RPMI8226 (cell line): Measurements from ENCODE around the gene PHF11.
"Not testable (repeated sequence)": the region's sequence is repeated elsewhere in the genome, so short reads cannot be mapped to it uniquely, and the experiment has no call there.

Source experiments
- DNase-seq: peaks from one replicate; pipeline ENCODE4 v3.0.0-alpha.2; 2015

The PHF11 gene

DNA sequence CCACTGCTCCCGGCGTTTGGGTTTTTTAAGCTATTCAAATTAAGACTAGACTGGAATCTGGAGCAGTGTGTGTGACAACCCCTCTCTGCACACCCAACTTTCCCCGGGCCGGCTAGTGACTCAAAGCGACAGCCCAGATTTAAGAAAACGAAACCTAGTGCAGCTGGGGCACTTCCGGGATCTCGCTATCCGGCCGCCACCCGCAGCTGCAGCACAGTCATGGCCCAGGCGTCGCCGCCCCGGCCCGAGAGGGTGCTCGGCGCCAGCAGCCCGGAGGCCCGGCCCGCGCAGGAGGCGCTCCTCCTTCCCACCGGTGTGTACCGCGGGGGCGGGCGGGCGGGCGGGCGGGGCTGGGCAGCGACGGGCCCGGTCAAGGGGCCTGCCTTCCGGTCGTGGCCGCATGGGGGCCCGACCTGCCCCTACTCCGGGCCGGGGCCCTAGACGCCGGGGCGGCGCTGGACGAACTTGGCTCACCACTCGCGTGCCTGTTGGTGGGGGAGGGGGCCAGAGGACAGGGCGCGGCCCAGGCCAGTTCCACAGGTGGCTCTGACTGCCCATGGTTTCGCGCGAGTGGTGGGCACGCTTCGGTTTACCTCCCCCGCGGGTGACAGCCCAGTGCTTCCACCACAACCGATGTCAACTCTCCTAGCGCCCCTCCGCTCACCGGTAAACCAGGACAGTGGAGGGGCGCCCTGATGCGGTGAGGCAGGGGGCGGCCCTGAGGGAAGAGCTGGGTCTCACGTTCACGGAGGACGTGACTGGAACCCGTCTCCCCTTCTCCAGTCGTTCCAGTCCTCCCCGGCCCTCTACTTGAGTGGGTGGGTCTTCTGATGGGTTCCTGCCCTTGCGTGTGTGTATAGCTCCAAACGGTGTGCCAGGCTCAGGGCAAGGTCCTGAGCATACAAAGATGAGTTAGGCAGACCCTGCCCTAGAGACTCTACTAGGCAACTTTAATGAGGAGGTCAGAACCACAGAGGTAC is at the start of gene PHF11:
Gene PHF11 (plus strand): TSS at position 171 of the 980 bp plus-strand sequence. CDS start 49 bp downstream, at position 220.
- DNase-seq, result peak; percentile 87

DNA sequence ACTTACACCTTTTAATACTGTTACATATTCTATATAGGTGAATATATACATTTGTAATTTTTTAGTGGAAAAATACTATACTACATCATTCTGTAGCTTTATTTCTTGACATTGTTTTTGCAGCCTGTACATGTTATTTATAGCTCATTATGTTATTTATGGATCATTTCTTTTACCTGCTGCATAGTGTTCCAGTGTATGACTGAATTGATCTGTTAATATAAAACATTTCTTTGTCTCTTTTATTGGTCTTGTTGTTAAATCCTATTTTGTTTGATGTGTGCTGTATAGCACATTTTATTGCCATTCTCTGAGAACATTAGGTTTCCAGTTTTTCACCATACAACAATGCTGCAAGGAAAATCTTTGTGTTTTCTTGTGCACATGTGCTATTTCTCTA is 49.3 kb upstream of the PHF11 start:
- DNase-seq, result no peak

DNA sequence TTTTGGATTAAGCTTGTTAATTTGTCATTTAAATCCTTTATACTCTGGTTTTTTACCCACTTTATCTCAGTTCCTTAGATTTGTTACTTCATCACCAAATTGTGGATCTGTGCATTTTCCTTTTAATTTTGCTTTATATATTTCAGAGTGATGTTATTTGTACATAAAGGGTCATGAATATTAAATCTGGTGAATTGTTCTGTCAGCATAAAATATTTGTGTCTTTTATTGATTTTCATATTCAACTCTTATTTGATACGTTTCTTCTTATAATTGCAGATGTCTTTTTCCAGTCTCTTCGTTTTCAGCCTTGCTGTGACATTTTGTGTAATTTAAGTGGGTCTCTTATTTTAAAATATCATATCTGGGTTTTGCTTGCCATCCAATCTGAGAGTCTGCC is 47.0 kb upstream of the PHF11 start:
- no peak for DNase-seq

DNA sequence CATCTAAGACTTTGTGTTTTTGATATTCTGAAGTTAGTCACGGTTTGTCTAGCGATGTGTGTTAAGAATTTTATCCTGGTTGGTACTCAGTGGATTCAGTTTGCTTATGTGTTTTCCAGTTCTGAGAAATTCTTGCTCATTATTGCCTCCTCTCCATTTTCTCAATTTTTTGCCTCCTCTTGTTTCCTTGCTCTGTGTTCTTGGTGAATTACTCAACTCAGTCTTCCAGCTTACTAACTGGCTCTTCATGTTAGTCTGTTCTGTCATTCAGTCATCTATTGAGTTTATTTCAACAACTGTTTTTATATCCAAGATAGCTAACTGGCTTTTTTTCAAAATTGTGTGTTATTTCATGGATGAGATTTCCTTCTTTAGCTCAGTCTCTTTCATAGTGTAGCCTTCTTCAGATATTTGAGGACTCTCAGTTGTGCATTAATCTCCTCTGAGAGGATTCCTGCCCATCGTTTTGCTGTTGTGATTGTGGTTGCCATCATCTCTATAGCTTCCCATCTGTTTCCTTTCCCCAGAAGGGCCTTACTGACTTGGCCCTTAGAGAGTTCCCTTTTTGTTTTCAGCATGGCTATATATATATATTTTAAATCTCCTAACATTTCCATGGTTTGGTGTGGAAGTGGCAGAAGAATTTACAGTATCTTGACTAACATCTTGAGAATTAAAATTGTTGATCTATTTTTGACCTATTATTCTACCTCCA is 45.5 kb upstream of the PHF11 start:
- no peak for DNase-seq

DNA sequence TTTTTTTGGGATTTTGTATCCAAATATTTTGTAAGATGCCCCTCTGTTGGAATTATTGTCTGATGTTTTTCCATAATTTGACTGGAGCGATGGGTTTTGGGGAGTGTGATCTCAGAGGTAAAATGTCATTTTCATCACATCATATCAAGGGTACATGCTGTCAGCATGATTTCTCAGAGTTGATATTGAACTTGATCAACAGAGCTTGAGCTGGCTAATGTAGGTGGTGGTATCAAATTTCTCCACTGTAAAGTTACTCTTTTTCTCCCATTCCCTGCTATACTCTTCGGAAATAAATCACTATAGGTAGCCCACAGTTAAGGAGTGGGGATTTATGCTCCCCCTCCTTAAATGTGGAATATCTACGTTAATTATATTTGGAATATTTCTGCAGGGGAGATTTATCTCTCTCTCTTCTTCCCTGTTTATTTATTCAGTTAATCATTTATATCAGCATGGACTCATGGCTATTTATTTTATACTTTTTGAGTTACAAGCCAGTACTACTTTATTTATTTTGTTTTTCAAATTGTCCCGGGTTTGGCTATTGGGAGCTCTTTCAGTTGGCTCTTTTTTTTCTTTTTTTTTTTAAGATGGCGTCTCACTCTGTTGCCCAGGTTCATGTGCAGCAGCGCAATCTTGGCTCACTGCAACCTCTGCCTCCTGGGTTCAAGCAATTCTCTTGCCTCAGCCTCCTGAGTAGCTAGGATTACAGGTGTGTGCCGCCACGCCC is 42.9 kb upstream of the PHF11 start:
- DNase-seq, result no peak

DNA sequence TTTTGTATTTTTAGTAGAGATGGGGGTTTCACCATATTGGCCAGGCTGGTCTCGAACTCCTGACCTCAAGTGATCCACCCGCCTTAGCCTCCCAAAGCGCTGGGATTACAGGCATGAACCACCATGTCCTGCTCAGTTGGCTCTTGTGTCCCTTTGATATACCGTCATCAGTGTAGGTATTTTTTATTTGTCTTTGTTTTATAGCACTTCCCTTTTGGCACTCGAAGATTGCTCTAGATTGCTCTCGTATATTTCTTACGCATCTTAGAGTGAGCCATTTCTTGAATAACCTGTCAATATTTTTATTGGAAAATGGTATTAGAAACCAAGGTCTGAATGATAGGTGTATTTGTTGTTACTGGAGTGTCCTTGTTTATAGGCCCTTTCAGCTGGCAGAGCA is 42.3 kb upstream of the PHF11 start:
- no peak for DNase-seq

DNA sequence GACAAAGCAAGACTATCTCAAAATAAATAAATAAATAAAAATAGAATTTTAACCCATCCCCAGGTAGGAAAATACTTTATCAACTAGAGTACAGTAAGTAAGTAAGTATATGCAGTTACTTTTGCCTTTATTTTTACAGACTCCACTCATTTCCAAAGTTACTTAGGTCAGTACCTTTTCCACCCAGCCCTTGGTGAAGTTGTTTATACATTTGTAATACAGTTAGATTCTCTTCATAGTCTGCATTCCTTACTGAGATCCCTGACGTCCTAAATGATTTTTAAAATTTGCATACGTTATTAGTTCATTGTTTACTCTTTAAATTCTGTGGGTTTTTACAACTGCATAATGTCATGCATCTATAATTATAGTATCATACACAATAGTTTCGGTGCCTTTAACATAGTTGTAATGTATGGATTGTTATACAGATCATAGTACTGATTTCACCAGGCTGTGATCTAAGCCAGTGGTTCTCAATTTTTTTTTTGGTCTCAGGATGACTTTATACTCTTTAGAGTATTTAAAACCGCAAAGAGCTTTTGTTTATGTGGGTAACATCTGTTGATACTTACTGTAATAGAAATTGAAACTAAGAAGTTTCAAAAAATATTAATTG is 41.3 kb upstream of the PHF11 start:
- peak; percentile 26 for DNase-seq

DNA sequence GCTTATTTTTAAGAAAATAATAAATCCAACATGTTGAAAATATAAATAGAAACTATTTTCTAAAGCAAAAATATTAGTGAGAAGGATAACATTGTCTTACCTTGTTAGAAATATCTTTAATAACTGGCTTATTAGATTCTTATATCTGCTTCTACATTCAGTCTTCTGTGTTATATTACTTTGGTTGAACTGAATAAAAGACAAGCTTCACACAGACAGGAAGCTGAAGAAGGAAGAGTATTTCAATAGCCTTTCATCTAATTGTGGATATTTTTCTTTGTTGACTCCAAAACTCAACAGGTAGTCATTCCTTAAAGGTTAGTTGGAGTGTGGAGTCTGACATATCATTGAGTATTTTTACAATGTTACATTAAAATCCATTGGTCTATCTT is 40.8 kb upstream of the PHF11 start:
- DNase-seq, result no peak

DNA sequence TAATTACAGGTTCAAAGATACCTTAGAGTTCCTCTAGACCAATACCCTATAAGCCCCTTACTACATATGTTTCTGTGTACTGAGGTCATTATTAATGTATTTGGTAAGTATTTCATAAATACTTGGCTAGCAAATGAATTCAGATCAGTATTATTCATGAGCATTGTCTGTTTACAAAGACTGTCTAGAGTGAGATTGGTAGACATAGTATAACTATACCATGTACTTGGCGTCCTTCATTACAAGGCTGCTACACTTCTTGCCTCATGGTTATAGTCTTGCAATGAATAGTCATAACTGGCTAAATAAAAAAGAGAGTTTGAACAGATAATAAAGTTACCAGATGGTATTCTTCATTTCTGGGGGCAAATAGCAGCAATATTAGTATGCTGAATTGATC is 39.6 kb upstream of the PHF11 start:
- DNase-seq, result no peak

DNA sequence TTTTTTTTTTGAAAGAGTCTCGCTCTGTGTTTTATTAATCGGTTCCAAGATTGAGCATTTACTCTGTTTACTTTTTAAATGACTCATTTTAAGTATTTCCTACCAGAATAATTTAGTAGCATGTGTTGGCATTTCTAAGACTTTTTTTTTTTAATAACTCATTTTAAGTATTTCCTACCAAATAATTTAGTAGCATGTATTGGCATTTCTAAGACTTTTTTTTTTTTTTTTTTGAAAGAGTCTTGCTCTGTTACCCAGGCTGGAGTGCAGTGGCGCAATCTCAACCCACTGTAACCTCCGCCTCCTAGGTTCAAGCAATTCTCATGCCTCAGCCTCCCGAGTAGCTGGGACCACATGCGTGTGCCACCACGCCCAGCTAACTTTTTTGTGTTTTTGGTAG is 38.5 kb upstream of the PHF11 start:
- no peak for DNase-seq

DNA sequence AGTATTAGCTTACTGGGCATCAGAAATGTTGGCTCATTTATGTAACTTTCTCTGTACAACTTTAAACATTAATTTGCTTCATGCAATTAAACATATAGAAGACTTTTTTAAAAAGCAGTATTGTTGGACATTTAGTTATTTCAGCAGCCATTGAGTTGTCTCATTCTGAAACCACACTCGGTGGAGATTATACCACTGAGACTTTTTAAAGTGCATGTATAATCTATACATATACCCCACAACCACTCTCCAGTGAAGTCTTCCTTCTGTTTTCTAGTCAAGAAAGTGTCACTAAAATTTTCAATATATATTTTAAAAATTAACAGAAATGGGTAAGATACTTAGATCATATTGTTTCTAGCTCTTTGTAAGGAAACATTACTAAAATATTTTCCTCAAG is 36.2 kb upstream of the PHF11 start:
- DNase-seq, result no peak

DNA sequence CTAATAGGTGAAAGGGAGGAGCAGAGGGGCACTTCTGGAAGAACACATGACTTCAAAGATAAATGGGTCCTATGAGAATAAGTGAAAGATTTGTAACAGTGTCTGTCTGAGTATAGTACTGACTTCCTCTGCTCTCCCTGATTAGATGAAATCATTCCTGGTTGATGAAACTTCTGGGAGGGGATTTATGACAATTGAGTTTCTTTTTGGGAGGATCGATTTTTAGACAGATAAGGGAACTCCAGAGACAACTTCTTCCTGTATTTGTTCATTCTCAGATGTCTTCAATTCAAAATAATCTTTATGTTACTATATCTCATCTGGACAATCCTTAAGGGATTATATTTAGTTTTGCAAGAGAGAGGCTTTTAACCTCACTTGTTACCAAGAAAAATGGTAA is 31.7 kb upstream of the PHF11 start:
- DNase-seq, result no peak

DNA sequence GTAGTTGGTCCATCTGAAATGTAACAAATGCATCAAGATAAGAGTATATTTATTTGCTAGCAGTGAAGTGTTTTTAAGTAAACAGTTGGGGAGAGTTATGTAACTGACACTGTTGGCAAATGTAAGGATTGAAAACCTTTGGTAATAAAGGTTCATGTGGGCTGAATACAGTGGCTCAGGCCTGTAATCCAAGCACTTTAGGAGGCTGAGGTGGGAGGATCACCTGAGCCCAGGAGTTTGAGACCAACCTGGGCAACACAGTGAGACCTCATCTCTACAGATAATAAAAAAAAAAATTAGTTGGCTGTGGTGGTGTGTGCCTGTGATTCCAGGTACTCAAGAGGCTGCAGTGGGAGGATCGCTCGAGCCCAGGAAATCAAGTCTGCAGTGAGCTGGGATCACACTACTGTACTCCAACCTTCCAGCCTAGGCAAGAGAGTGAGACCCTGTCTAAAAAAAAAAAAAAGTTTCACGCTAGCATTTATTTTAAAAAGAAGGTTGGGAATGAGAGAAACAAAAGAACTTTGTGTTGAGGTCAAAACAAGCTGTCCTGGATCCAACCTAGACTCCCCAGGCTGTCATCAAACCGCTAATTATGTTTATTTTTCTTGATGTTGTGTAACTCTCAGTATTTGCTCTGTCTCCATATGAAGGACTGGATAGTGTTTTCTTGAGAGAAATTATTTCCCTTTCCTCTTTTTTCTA is 31.0 kb upstream of the PHF11 start:
- no peak for DNase-seq

DNA sequence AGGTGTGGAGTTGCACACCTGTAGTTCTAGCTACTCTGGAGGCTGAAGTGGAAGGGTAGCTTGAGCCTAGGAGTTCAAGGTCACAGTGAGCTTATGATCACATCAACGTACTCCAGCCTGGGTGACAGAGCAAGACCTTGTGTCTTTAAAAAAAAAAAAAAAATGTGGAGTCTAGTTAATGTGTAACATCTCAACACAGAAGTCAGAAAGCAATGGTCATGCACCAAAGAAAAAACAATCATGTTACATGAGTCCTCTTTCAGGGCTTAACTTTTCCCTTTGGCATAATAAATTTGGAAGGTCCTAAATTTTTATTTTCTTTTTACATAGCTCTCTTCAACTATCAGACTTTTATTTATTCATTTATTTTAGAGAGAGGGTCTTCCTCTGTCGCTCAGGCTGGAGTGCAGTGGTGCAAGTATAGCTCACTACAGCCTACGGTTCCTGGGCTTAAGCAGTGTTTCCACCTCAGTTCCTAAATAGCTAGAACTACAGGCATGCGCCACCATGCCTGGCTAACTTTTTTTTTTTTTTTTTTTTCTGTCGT is 29.4 kb upstream of the PHF11 start:
- no peak for DNase-seq

DNA sequence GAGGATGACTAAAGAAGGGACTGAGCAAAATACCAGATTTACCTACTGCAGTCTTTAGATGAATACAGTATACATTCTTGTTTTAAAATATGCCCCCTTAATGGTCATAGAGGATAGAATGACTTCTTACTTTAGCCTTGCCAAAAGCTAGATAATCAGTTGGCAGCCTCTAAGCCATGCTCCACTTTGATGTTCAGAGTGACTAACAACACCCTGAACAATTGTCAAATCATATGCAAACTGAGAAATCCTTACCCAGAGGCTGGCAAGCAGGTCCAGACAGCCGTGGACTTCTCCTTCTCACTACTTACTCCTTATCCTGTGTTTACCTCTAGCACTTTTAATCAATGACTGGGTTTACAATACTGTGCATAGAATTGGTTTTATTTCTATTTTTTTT is 23.6 kb upstream of the PHF11 start:
- DNase-seq, result no peak

DNA sequence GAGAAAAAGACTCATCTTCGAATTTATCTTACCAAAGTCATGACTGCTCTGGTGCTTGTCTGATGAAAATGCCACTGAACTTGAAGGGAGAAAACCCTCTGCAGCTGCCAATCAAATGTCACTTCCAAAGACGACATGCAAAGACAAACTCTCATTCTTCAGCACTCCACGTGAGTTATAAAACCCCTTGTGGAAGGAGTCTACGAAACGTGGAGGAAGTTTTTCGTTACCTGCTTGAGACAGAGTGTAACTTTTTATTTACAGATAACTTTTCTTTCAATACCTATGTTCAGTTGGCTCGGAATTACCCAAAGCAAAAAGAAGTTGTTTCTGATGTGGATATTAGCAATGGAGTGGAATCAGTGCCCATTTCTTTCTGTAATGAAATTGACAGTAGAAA is 19.2 kb upstream of the PHF11 start:
- no peak for DNase-seq

DNA sequence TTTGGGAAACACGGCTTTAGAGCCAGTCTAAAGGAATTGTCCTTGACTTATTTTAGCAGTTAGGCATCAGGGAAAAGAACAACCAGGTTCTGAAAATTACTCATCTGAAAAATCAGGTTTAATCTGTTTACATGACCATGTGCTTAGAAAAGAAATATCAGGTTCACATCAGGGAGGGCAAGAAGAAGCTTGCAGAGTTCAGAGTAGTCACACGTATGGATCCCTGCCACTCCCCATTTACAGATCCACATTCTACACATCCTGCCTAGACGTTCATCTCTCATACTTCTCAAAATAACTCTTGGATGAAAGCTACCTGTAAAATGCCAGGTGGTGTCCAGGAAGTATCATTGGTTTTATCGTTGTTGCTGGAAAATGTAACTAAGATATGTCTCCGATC is 14.0 kb upstream of the PHF11 start:
- no peak for DNase-seq

DNA sequence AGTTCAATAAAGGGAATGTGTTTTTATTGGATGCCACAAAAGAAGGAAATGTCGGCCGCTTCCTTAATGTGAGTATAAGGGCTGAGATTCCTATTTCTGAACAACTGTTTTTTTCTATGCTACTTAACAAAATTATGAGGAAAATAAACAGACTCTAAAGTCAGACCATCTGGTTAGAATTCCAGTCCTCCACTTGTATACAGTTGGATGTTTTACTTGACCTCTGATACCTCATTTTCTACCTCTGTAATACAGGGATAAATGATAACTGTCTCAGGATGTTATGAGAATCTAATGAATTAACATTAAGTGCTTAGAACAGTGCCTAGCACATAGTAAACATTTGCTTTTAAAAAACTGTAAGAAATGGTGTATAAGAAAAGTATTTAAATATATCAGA is 7.2 kb upstream of the PHF11 start:
- DNase-seq, result no peak

DNA sequence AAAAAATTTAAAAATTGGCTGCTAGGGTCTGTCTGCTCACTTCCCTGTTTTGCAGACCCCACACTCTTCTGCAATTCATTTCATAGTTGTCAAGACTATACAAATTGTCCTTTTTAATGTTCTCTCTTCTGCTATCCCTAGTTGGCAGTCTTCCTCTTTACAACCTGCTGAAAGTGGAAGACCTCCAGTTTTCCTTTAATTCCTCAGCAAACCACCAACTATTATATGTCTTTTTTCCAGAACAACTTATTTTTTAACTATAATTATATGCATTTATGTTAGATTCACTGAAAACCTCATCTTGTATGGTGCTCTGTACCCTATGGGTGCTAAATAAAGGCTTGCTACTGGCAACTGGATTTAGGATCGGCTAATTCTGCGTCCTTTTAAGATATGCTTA is 1.1 kb upstream of the PHF11 start:
- no peak for DNase-seq

DNA sequence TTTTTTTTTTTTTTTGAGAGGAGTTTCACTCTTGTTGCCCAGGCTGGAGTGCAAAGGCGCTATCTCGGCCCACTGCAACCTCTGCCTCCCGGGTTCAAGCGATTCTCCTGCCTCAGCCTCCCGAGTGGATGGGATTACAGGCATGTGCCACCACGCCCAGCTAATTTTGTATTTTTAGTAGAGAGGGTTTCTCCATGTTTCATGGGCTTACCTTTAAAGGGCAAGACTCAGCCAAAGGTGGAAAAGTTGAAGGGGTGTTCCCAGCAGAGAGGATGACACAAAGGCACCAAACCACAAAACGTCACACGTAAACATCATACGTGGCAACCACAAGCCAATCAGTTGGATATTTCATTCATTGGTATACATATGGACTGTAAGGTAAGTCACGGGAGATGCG is 1.1 kb downstream of the PHF11 start:
- not testable (repeated sequence) for DNase-seq

DNA sequence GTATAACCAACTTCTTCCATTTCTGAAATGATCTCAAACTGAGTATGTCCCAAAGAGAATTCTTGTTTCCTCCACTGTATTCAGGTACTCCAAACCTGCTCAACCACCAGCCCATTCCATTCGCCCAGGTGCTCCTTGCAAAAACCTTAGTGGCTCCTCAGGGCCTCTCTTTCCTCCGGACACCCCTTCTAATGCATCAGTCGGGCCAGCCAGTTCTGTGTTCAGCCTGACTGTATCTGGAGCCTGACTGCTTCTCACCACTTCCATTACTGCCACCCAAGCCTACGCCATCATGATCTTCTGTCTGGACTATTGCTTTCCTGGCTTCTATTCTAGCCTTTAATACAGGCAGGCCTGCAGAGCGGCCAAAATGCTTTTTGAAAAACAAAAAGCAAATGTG is 1.5 kb downstream of the PHF11 start:
- no peak for DNase-seq

DNA sequence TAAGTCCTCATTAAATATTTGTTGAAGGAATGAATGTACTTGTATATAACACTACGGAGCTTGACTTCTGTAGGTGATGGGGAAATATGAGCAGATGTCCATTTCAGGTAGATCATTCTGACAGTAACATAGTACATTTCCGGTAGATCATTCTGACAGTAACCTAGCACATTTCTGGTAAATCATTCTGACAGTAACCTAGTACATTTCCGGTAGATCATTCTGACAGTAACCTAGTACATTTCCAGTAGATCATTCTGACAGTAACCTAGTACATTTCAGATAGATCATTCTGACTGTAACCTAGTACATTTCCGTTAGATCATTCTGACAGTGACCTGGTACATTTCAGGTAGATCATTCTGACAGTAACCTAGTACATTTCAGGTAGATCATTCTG is 2.5 kb downstream of the PHF11 start:
- DNase-seq, result no peak
